ENCODE measurements around the gene EYA2.

Gene EYA2

GRCh38 chr20:47154089-47154488 lies 259.4 kb downstream of the EYA2 start:
- no peaks in the 10 kb centered on the region for H3K9me2 ChIP-seq (replicated peaks; ENCODE audit: low read depth, low read length)
- H3K27me3 ChIP-seq (ENCODE audit: insufficient read depth, low read length, poor library complexity, severe bottlenecking) = no peaks in the 10 kb centered on the region
- H3K79me2 ChIP-seq (ENCODE audit: insufficient read depth, low read length) = no peaks in the 10 kb centered on the region
- no peak overlapping the region for H3K4me3 ChIP-seq (ENCODE audit: low read length, poor library complexity, severe bottlenecking)
- no peak overlapping the region for H3K9ac ChIP-seq (ENCODE audit: low read depth, low read length, poor library complexity, severe bottlenecking)
- no peaks in the 10 kb centered on the region for H3K4me1 ChIP-seq (ENCODE audit: insufficient read depth, low read length, poor library complexity, severe bottlenecking)
- no peak overlapping the region for H3K4me2 ChIP-seq (ENCODE audit: low read depth, low read length, poor library complexity, severe bottlenecking)
- TF ChIP-seq EZH2phosphoT487 (IDR thresholded peaks at IDR 0.05; ENCODE audit: borderline replicate concordance) = no peak
- H3K36me3 ChIP-seq (ENCODE audit: insufficient read depth, low read length) = no peaks in the 10 kb centered on the region
- H3F3A ChIP-seq (ENCODE audit: low read depth) = no peaks in the 10 kb centered on the region
- H2AFZ ChIP-seq (ENCODE audit: low read length) = no peak overlapping the region
- no peaks in the 10 kb centered on the region for H3K9me3 ChIP-seq (ENCODE audit: insufficient read depth, low read depth, low read length)
- no peaks in the 10 kb centered on the region for H4K20me1 ChIP-seq (ENCODE audit: insufficient read depth, low read length, poor library complexity, severe bottlenecking)

- H3K9ac ChIP-seq (ENCODE audit: low read depth, low read length, poor library complexity, severe bottlenecking) = no peak overlapping the region
- no peaks in the 10 kb centered on the region for H3K9me2 ChIP-seq (replicated peaks; ENCODE audit: low read depth, low read length)
- H3K36me3 ChIP-seq (ENCODE audit: insufficient read depth, low read length) = no peaks in the 10 kb centered on the region
- no peaks in the 10 kb centered on the region for H3K79me2 ChIP-seq (ENCODE audit: insufficient read depth, low read length)
- H3K4me3 ChIP-seq (ENCODE audit: low read length, poor library complexity, severe bottlenecking) = no peak overlapping the region
- H3K4me2 ChIP-seq (ENCODE audit: low read depth, low read length, poor library complexity, severe bottlenecking) = no peak overlapping the region
- H3K4me1 ChIP-seq (ENCODE audit: insufficient read depth, low read length, poor library complexity, severe bottlenecking) = no peaks in the 10 kb centered on the region
- H3K9me3 ChIP-seq (ENCODE audit: insufficient read depth, low read depth, low read length) = no peaks in the 10 kb centered on the region
- H3K27me3 ChIP-seq (ENCODE audit: insufficient read depth, low read length, poor library complexity, severe bottlenecking) = no peaks in the 10 kb centered on the region
- no peaks in the 10 kb centered on the region for H4K20me1 ChIP-seq (ENCODE audit: insufficient read depth, low read length, poor library complexity, severe bottlenecking)
- H2AFZ ChIP-seq (ENCODE audit: low read length) = no peak overlapping the region
- TF ChIP-seq CTCF (conservative IDR thresholded peaks at IDR 0.05; ENCODE audit: low read length) (no peak), EZH2phosphoT487 (IDR thresholded peaks at IDR 0.05; ENCODE audit: borderline replicate concordance) (no peak)
- H3F3A ChIP-seq (ENCODE audit: low read depth) = no peaks in the 10 kb centered on the region
Measured at GRCh38 chr20:47156301-47157137, 261.9 kb downstream of the EYA2 start.

- Histone ChIP-seq H3K9me3 (ENCODE audit: insufficient read depth, low read depth, low read length) (no peaks in the 10 kb centered on the region), H3K4me2 (ENCODE audit: low read depth, low read length, poor library complexity, severe bottlenecking) (no peak overlapping the region), H3K4me1 (ENCODE audit: insufficient read depth, low read length, poor library complexity, severe bottlenecking) (no peaks in the 10 kb centered on the region), H3K36me3 (ENCODE audit: insufficient read depth, low read length) (no peaks in the 10 kb centered on the region), H3K27me3 (ENCODE audit: insufficient read depth, low read length, poor library complexity, severe bottlenecking) (no peaks in the 10 kb centered on the region), H3F3A (ENCODE audit: low read depth) (no peaks in the 10 kb centered on the region), H3K9me2 (replicated peaks; ENCODE audit: low read depth, low read length) (no peaks in the 10 kb centered on the region), H4K20me1 (ENCODE audit: insufficient read depth, low read length, poor library complexity, severe bottlenecking) (no peaks in the 10 kb centered on the region), H3K79me2 (ENCODE audit: insufficient read depth, low read length) (no peaks in the 10 kb centered on the region), H3K4me3 (ENCODE audit: low read length, poor library complexity, severe bottlenecking) (no peak overlapping the region), H3K9ac (ENCODE audit: low read depth, low read length, poor library complexity, severe bottlenecking) (no peak overlapping the region), H2AFZ (ENCODE audit: low read length) (no peak overlapping the region)
- TF ChIP-seq EZH2phosphoT487 (IDR thresholded peaks at IDR 0.05; ENCODE audit: borderline replicate concordance) (no peak), CTCF (conservative IDR thresholded peaks at IDR 0.05; ENCODE audit: low read length) (no peak)
Measured at GRCh38 chr20:47159166-47159565, 264.5 kb downstream of the EYA2 start.

GRCh38 chr20:47160240-47160639 lies 265.6 kb downstream of the EYA2 start:
- Histone ChIP-seq H4K20me1 (ENCODE audit: insufficient read depth, low read length, poor library complexity, severe bottlenecking) (no peaks in the 10 kb centered on the region), H3K9me3 (ENCODE audit: insufficient read depth, low read depth, low read length) (no peaks in the 10 kb centered on the region), H3K9ac (ENCODE audit: low read depth, low read length, poor library complexity, severe bottlenecking) (no peak overlapping the region), H3K9me2 (replicated peaks; ENCODE audit: low read depth, low read length) (no peaks in the 10 kb centered on the region), H3K27me3 (ENCODE audit: insufficient read depth, low read length, poor library complexity, severe bottlenecking) (no peaks in the 10 kb centered on the region), H3K36me3 (ENCODE audit: insufficient read depth, low read length) (no peaks in the 10 kb centered on the region), H3K4me3 (ENCODE audit: low read length, poor library complexity, severe bottlenecking) (no peak overlapping the region), H3F3A (ENCODE audit: low read depth) (no peaks in the 10 kb centered on the region), H3K4me2 (ENCODE audit: low read depth, low read length, poor library complexity, severe bottlenecking) (no peak overlapping the region), H3K4me1 (ENCODE audit: insufficient read depth, low read length, poor library complexity, severe bottlenecking) (no peaks in the 10 kb centered on the region), H3K79me2 (ENCODE audit: insufficient read depth, low read length) (no peaks in the 10 kb centered on the region), H2AFZ (ENCODE audit: low read length) (no peak overlapping the region)
- TF ChIP-seq CTCF (conservative IDR thresholded peaks at IDR 0.05; ENCODE audit: low read length) = no peak
- TF ChIP-seq EZH2phosphoT487 (IDR thresholded peaks at IDR 0.05; ENCODE audit: borderline replicate concordance) = no peak

All from Loucy (cell line).